CD4-positive, alpha-beta T cell treated with Interferon alpha-2 for 1 hour (primary cell): ENCODE results near the gene ZBED4.
A peak's percentile ranks its signal among the peaks of the same experiment; 100 is the strongest.

Experiments
- DNase-seq, 2 donors: peaks; one replicate each; pipeline ENCODE4 v3.0.0-alpha.2; 2020 to 2022

Gene ZBED4

GRCh38 chr22:49855251-49855911, 1.7 kb downstream of the ZBED4 start:
- DNase-seq = peak in 1 of 2 donors; percentile 23

GRCh38 chr22:49856343-49856742, 2.7 kb downstream of the ZBED4 start:
- DNase-seq = no peak

- no peak for DNase-seq
These were observed 3.3 kb downstream of the ZBED4 start for GRCh38 chr22:49856766-49857618.

- DNase-seq = no peak
These were observed 5.2 kb downstream of the ZBED4 start for GRCh38 chr22:49858827-49859226.

- DNase-seq = no peak
These were observed 8.2 kb downstream of the ZBED4 start for GRCh38 chr22:49861642-49862495.

GRCh38 chr22:49862496-49862776, 8.8 kb downstream of the ZBED4 start:
- no peak for DNase-seq

GRCh38 chr22:49863931-49864330, 10.3 kb downstream of the ZBED4 start:
- DNase-seq = no peak

GRCh38 chr22:49865156-49865555, 11.5 kb downstream of the ZBED4 start:
- no peak for DNase-seq

GRCh38 chr22:49866134-49866533, 12.5 kb downstream of the ZBED4 start:
- no peak for DNase-seq

GRCh38 chr22:49866646-49867045, 13.0 kb downstream of the ZBED4 start:
- DNase-seq = no peak

GRCh38 chr22:49867303-49868265, 13.9 kb downstream of the ZBED4 start:
- peak in 1 of 2 donors; percentile 51 for DNase-seq

- no peak for DNase-seq
These were observed 15.6 kb downstream of the ZBED4 start for GRCh38 chr22:49869086-49869830.

GRCh38 chr22:49869845-49870712, 16.4 kb downstream of the ZBED4 start:
- DNase-seq = peak in 1 of 2 donors; percentile 70

- no peak for DNase-seq
These were observed 17.8 kb downstream of the ZBED4 start for GRCh38 chr22:49871482-49871881.

GRCh38 chr22:49872347-49872746, 18.7 kb downstream of the ZBED4 start:
- no peak for DNase-seq

- no peak for DNase-seq
These were observed 19.7 kb downstream of the ZBED4 start for GRCh38 chr22:49873228-49873940.

- DNase-seq = no peak
These were observed 24.0 kb downstream of the ZBED4 start for GRCh38 chr22:49877642-49878041.

- DNase-seq = no peak
These were observed 24.6 kb downstream of the ZBED4 start for GRCh38 chr22:49878206-49878605.

- no peak for DNase-seq
These were observed 26.2 kb downstream of the ZBED4 start for GRCh38 chr22:49879871-49880270.

- DNase-seq = peak in 1 of 2 donors; percentile 21
These were observed 26.6 kb downstream of the ZBED4 start for GRCh38 chr22:49880281-49880680.
